Measurements from ENCODE around the gene TUBB4B.
A peak's percentile ranks its signal among the peaks of the same experiment; 100 is the strongest.

TUBB4B gene

DNA sequence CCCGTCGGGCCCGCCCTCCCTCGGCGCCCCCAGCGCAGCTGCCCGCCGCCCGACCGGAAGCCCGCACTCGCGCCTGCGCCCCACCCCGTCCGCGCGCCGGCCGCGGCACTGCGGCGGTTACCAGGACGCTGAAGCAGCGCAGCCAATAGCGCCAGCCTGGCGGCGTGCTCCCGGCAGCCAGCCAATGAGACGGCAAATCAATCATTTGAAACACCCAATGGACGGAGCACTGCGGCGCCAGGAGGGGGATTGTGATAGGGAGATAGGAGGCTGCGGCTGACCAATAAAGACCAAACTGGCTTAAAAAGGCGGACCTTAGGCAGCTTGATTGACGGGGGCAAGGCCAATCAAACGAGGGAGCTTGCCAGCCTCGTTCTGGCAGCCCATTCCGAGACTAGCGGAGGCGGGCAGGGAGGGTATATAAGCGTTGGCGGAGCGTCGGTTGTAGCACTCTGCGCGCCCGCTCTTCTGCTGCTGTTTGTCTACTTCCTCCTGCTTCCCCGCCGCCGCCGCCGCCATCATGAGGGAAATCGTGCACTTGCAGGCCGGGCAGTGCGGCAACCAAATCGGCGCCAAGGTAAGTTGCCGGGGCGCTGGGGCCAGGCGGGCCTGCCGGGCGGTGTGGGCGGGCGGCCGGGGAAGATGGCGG is at the start of gene TUBB4B:
TSS of gene TUBB4B (plus strand) at position 447 of the 649 bp plus-strand sequence. CDS start at position 521, 74 bp downstream.
- peak; percentile 93 to 98 for DNase-seq (ENCODE audit: low read depth in 2 of 2)

GRCh38 chr9:137191691-137192447 is 49.2 kb upstream of the TUBB4B start:
- no peak for DNase-seq (ENCODE audit: low read depth in 2 of 2)

DNA sequence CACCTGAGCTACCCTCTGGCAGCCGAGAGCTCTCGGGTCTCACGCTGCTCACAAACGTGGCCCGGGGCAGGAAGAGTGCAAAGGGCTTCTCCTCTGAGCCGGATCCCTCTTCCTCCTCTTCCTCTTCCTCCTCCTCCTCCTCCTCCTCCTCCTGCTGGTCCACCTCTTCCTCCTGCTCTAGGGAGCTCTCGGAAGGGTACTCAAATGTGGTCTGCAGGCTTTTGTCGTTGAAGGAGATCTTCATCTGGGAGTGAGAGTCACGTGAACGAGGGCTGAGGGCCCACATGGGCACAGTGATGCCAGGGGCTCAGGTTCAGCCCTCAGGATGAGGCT is 48.7 kb upstream of the TUBB4B start:
- no peak for DNase-seq (ENCODE audit: low read depth in 2 of 2)

GRCh38 chr9:137192859-137193258 is 48.2 kb upstream of the TUBB4B start:
- no peak for DNase-seq (ENCODE audit: low read depth in 2 of 2)

DNA sequence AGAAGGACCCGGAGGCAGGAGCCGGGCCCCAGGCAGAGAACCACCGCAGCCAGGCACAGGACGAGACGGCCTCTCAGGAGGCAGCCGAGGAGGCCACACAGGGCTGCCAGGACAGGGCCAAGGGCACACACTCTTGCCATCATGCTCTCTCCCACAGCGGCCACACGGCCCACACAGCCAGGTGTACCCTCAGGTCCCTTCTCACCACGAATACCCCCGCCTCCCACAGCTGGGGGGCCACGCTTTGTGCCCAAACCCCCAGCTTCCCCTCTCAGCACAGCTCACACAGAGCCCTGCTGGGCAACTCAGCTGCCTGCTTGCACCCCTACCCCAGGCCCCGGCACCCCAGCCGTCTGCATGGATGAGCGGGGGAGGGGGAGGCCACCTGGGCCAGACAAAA is 47.3 kb upstream of the TUBB4B start:
- no peak for DNase-seq (ENCODE audit: low read depth in 2 of 2)

GRCh38 chr9:137194388-137194787 is 46.7 kb upstream of the TUBB4B start:
- DNase-seq (ENCODE audit: low read depth in 2 of 2): no peak

DNA sequence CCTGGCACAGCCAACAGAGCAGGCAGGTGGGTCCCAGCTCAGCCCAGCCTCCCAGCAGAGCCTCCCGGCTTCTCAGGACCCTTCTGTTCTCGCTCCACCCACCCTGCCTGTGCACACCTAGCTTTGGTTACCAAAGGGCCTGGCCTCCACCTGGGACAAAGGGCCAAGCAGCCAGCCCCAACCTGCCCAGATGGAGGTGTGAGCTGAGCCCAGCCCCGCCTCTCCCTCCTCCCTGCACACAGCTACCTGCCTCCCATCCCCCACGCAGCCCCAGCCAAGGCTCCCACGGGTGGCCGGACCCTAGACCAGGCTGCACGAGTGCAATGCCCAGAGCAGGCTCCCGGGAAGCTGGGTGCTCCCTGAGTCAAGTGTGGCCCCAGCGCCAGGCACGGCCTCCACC is 46.2 kb upstream of the TUBB4B start:
- DNase-seq (ENCODE audit: low read depth in 2 of 2): no peak

DNA sequence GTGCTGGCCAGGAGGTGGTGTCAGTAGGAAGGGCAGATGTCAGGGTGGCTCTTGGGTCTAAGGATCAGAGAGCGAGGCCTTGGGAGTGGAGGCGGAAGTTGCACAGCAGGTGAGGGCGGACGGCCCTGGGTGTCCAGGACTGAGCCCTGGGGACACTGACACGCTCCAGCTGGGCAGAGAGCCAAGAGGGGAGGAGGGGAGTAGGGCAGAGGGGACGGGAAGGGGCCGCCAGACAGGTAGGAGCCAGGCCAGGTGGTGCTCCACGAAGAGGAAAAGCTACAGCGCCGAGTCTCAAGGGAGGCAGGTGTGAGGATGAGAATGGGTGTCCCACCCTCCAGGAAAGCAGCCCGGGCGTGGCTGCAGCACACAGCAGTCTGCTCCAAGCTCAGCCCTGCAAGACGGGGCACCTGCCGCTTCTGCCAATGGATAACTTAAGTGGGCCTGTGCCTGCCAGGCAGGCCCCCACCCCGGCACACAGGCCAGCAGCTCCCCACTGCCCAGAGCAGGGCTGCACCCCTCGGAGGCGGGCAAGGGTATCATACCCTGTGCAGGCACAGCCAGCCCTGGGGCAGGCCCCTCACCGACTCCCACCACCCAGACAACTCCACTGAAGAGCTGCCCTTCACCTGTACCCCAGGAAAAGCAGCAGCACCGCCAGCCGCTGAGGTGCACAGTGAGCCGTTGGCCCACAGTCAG is 45.4 kb upstream of the TUBB4B start:
- DNase-seq (ENCODE audit: low read depth in 2 of 2): no peak

GRCh38 chr9:137198051-137198901 is 42.8 kb upstream of the TUBB4B start:
- DNase-seq (ENCODE audit: low read depth in 2 of 2): no peak

DNA sequence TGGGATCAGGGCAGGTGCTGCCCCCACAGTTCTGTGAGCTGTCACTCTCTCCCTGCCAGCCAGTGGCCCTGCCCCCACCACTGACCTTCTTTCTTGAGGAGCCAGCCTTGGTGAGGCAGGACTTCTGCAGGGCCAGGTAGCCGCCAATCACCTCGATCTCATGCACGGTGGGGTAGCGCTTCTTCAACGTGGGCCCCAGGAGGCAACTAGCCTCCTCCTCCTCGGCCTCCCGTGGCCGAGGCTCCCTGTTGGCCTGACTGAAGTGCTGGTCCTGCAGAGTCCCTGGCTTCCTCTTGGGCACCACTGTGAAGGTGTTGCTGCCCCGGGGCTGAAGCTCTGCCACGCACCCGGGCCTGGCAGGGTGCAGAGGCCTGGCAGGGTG is 42.2 kb upstream of the TUBB4B start:
- DNase-seq (ENCODE audit: low read depth in 2 of 2): no peak

GRCh38 chr9:137199411-137200121 is 41.5 kb upstream of the TUBB4B start:
- DNase-seq (ENCODE audit: low read depth in 2 of 2): no peak

DNA sequence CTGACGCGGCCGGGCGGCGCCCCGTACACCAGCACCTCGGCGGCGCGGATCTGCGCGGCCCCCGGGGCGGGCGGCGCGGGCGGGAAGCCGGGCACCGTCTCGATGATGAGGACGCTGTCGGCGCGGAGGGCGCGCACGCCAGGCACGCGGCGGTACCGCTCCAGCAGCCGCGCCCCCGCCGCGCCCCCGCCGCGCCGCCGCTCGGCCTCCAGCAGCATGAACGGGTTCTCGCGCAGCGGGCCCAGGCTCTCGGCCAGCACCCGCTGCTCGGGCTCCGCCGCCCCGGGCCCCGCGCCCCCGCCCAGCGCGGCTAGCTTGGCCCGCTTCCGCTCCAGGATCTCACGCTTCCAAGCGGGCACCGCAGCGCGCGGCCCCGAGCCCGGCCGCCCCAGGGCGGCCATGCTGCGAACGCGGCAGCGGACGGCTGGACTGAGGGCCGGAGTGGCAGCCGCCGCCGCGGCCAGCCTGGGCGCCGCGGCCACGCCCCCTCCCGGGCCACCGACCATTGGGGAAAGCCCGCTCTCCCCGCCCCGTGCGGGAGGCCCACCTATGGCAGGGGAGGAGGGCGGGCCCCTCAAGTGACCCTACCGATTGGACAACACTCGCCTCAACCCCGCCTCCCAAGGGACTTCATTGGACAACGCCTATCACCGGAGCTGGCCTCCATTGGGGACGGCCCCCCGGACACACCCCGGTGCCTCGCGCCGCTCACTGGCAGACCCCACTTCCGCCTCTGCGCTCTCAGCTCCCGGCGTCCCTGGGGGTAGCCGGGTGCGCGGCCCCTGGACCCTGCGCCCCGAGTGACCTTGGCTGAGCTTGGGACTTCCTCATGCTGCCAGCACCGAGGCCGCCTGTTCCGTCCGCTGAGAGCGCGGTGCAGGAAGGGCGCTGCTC is 40.5 kb upstream of the TUBB4B start, which contains the start of gene TPRN:
TSS of gene TPRN (minus strand) at position 431 of the 894 bp plus-strand sequence. CDS start at position 401, 30 bp downstream.
- peak; percentile 97 to 98 for DNase-seq (ENCODE audit: low read depth in 2 of 2)

DNA sequence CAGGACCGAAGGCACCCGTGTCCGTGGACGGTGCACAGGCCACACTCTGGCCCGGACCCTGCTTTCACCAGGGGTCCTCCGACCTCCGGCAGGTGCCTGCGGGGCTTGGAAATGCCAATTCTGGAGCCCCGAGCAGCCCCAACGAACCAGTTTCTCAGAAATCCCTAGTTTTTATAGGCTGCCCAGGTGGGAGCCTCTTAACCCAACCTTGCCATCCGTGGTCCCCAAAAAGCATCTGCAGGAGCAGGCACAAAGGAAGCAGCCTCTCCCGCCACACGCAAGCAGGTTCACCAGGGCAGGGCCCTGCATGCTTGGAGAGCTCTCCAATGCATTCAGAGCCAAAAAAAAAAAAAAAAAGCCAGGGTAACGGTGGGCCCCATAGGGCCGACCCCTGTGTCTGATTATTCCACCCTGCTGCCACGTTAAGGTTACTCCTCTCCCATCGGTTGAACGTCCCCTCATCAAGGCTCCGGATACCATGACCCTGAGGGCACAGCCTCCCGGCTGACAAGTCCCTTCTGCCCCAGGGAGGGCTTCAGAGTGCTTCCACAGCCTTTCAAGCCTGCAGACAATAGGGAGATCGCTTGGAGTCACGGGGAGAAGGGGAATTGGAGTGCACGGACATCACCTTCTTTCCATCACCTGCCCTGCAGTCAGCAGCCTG is 39.8 kb upstream of the TUBB4B start:
- DNase-seq (ENCODE audit: low read depth in 2 of 2): no peak

DNA sequence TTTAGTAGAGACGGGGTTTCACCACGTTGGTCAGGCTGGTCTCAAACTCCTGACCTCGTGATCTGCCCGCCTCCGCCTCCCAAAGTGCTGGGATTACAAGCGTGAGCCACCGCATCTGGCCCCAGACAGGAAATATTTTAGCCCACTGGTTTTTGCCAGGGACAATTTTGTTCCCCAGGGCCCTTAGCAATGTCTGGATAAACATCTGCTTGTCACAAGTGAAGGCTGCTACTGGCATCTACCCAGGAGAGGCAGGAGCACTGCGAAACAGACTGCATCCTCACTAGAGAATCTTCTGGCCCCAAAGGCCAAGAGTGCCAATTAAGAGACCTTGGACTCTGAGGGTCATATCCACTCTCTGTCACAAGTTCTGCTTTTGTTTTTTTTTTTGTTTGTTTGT is 38.1 kb upstream of the TUBB4B start:
- no peak for DNase-seq (ENCODE audit: low read depth in 2 of 2)

DNA sequence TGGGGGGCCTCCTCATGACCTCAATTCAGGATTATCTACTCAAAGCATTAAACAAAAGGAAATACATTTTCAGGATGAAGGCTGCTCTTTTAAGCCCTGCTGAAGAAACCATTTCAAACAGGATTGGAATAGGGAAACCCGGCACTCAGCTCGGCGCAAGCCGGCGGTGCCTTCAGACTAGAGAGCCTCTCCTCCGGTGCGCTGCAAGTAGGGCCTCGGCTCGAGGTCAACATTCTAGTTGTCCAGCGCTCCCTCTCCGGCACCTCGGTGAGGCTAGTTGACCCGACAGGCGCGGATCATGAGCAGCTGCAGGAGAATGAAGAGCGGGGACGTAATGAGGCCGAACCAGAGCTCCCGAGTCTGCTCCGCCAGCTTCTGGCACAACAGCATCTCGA is 36.4 kb upstream of the TUBB4B start:
- no peak for DNase-seq (ENCODE audit: low read depth in 2 of 2)

DNA sequence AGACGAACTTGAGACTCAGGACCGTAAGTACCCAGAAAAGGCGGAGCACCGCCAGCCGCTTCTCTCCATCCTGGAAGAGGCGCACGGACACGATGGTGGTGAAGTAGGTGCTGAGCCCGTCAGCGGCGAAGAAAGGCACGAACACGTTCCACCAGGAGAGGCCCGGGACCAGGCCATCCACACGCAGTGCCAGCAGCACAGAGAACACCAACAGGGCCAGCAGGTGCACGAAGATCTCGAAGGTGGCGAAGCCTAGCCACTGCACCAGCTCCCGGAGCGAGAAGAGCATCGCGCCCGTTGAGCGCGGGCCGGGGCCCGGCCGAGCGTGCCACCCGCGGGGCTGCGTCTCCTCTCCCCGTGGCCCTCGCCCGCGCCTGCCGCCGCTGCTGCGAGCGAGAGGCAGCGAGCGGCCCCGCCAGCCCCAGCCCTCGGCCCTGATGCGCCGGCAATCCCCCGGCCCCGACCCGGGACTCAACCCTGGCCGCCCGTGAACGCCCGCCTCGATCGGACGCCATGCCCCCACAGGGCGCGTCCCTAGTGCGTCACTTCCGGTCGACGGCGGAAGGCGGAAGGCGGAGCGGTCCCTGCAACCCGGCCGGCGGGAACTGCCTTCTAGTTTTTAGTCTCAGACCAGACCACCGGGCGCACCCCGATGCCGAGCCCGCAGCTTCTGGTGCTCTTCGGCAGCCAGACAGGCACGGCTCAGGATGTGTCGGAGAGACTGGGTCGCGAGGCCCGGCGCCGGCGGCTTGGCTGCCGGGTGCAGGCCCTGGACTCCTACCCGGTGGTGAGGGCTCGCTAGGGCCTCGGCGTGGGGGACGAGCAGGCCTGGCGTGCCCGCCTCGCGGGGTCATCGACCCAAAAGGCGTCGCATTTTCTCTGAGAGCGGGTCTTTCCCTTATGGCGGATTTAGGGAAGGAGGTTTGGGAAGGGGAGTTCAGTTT is 35.7 kb upstream of the TUBB4B start, which contains the start of the genes NDOR1 and TMEM203:
TSS of gene NDOR1 (plus strand) at position 575 of the 944 bp plus-strand sequence. CDS start at position 653, 78 bp downstream.
TSS of gene TMEM203 (minus strand) at position 523 of the 944 bp plus-strand sequence. CDS start at position 289, 234 bp downstream.
- DNase-seq (ENCODE audit: low read depth in 2 of 2): peak; percentile 87

DNA sequence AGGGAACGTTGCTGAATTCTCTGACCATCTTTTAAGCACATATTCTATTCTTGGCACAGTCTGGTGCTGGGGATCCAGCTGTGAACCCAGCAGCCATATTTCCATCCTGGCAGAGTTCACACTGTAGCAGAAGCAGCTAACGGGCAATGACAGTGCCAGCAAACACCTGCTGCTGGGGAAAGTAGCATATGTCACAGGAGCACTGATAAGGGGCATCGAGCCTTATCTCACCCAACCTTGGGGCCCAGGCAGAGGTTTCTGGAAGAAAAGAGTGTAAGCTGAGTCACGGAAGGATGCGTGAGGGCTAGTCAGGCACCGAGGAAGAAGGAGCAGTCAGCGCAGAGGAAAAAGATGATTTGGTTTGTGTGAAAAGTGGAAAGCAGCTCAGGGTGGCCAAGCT is 34.5 kb upstream of the TUBB4B start:
- no peak for DNase-seq (ENCODE audit: low read depth in 2 of 2)

GRCh38 chr9:137211532-137211931 is 29.6 kb upstream of the TUBB4B start:
- DNase-seq (ENCODE audit: low read depth in 2 of 2): no peak

Data from activated CD8-positive, alpha-beta memory T cell treated with anti-CD3 and anti-CD28 coated beads for 4 hours (primary cell).